Measurements from ENCODE around the gene OSBPL5.

Gene OSBPL5

GRCh38 chr11:3044004-3044403 lies 121.1 kb downstream of the OSBPL5 start:
- TF ChIP-seq CTCF (IDR thresholded peaks at IDR 0.05): no peak

- TF ChIP-seq CTCF (IDR thresholded peaks at IDR 0.05): no peak
Measured at GRCh38 chr11:3043315-3043871, 121.7 kb downstream of the OSBPL5 start.

- no peak for TF ChIP-seq CTCF (IDR thresholded peaks at IDR 0.05)
Measured at GRCh38 chr11:3042496-3043314, 122.4 kb downstream of the OSBPL5 start.

DNA sequence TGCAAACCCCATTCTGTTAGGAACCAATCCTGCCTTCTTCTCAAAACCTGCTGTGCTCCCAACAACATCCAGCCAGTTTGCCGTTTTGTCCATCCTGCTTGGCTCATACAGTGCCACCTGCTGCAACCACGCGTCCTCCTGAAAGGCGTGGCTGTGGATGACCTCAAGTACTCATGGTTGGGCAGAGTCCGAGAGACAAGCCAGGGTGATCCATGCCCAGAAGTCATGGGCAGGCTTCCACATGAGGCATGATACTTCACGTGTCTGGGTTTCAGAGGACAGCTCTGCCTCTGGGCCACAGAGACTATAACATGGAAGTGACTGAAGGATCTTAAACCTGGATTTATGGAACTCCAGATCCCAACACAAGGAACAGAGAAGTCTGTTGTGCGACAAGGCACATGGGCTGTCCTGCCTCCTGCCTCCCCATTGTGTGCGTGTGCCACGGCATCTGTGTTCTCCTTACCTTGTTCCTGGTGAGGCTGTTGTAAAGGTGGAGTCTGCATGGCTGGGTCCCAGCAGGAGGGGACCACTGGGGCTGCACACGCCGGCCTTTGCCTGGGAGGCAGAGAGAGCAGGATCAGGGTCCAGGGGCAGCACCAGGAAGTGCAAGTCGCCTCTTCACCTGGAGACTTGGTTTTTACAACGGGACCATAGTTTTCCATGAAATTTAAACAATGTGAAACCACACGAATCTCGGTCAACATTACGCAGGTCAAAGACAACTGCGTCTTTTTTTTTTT lies 123.2 kb downstream of the OSBPL5 start:
- TF ChIP-seq CTCF (IDR thresholded peaks at IDR 0.05): no peak

DNA sequence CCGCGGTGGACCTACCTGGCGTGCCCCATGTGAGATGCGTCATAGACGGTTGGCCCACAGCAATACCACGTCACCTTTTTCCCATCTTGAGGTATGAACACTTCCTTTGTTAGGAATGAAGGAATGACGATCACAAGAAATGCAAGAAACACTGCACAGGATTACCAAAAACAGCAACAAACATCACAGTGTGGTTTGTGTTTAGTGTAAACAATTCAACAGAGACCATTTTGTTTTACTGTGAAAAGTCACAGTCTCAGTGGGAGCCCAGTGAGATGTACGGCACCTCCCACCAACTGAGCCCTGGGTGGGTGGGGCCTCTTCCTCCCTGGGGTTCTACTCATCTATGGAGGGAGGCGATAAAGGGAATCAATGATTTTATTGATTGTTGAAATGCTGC lies 124.2 kb downstream of the OSBPL5 start:
- no peak for TF ChIP-seq CTCF (IDR thresholded peaks at IDR 0.05)

GRCh38 chr11:3037945-3038271 lies 127.2 kb downstream of the OSBPL5 start:
- TF ChIP-seq CTCF (IDR thresholded peaks at IDR 0.05): no peak
